MM.1S (cell line): ENCODE data around the gene C14orf93.

Source experiments
- CTCF ChIP-seq: fragments of 300-600 bp; sonication (generic); IDR thresholded peaks from 2 replicates; pipeline ENCODE4 v1.5.1; 2016; ENCODE audit warnings: antibody characterized with exemption, low read length, mixed read lengths
- EZH2 ChIP-seq: fragments of 300-600 bp; sonication (generic); optimal IDR thresholded peaks from 2 replicates; pipeline ENCODE3; 2017; ENCODE audit warnings: low read depth, mild to moderate bottlenecking, antibody characterized with exemption, low read length, mixed read lengths

- no peak for TF ChIP-seq CTCF
- no peak for TF ChIP-seq EZH2
Measured at GRCh38 chr14:22966783-22967269, 43.1 kb downstream of the C14orf93 start.
